Pancreas (tissue), 10 donors: ENCODE results near the gene PLEKHH3. TPM values are rescaled to one million over a fixed set of nuclear protein-coding genes. Genes with fewer than 3 reads are reported as not detected.
A peak's percentile ranks its signal among the peaks of the same experiment; 100 is the strongest.

Source experiments
- ATAC-seq, 4 donors: fragments of 200-7000 bp; cut with Tn5 transposase; one replicate each; pipeline versions ENCODE4 v1.8.0 to v1.9.1; 2020; ENCODE audit warnings: mild to moderate bottlenecking in 4 of 4, moderate library complexity in 4 of 4
- DNase-seq, 6 donors: peaks; one replicate each; pipeline ENCODE4 v3.0.0-alpha.2; 2020
- FAIRE-seq: peaks from 2 replicates; lab custom pipeline; 2012; peaks lifted over from hg19 to GRCh38; lab: Jason Lieb, UNC
- H3K27ac ChIP-seq, 4 donors: fragments of 200-600 bp; sonication (generic); 1 replicate in 3 of 4; 2 replicates in 1 of 4; pipeline versions ENCODE4 v1.5.0 to v1.8.0; 2020
- H3K27me3 ChIP-seq, 4 donors: fragments of 200-600 bp; one replicate each; pipeline ENCODE4 v1.8.0; 2021
- H3K36me3 ChIP-seq, 3 donors: fragments of 200-600 bp; sonication (generic) in 1 of 3; one replicate each; pipeline versions ENCODE4 v1.5.0 to v1.8.0; 2020 to 2021
- H3K4me1 ChIP-seq, 3 donors: fragments of 200-600 bp; one replicate each; pipeline ENCODE4 v1.8.0; 2021
- H3K4me3 ChIP-seq, 4 donors: fragments of 200-600 bp; sonication (generic) in 2 of 4; one replicate each; pipeline versions ENCODE4 v1.5.0 to v1.8.0; 2020 to 2021
- H3K9me3 ChIP-seq, 4 donors: fragments of 200-600 bp; one replicate each; pipeline ENCODE4 v1.8.0; 2021
- WGBS, 2 donors: extraction: QIAGEN DNeasy Blood & Tissue Kit; methylation state at CpG; one replicate each; pipeline ENCODE4 v1.1.7; 2013; 5-methylcytosine and 5-hydroxymethylcytosine counted together
- intact Hi-C, 3 donors: fragments of 100-400 bp; cut with DNase I; formaldehyde crosslinking; loops; one replicate each; pipeline versions ENCODE4 v1.11.1 to v1.14.2; 2022
- polyA plus RNA-seq, 2 donors: library from polyadenylated mRNA; stranded (reverse); fragments of 200-250 nt; gene quantifications; one replicate each; pipeline ENCODE4 v1.2.3, GENCODE V29; 2013
- total RNA-seq, 6 donors: library from RNA; stranded (reverse); fragmentation: NEBNext Ultra II Directional in 4 of 6; extraction: Animal tissue kit (Norgen Biotek cat#: 25700) in 4 of 6; gene quantifications; one replicate each; pipeline versions ENCODE4 v1.2.1 to v1.2.4, GENCODE V29; 2021 to 2023
- TF ChIP-seq, protein P1 (sequence below), 4 donors: fragments of 200-600 bp; sonication (generic) in 3 of 4; IDR thresholded peaks; one replicate each; pipeline versions ENCODE4 v1.5.0 to v1.8.0; 2021; ENCODE audit warnings: antibody characterized with exemption in 4 of 4
- donor health status: healthy with polysubstance abuse.
- donor health status: DM: no; HTN: no; CAD: no; lungs with moderate emphysema.
- donor health status: DM: no; HTN: no; CAD: no.
- donor health status: control.
- donor health status: control.
- donor health status: Bipolar disorder and iron deficiency.
- donor health status: DM: yes; HTN: yes; CAD: no.
- donor health status: DM: no; HTN: no; CAD: no.
- donor health status: DM: no; HTN: no; CAD: no.
- donor health status: DM: yes; HTN: yes; CAD: no.

Gene PLEKHH3
- total and polyA plus RNA-seq, 8 donors: 24.7 to 215 (median 59.0) TPM

DNA sequence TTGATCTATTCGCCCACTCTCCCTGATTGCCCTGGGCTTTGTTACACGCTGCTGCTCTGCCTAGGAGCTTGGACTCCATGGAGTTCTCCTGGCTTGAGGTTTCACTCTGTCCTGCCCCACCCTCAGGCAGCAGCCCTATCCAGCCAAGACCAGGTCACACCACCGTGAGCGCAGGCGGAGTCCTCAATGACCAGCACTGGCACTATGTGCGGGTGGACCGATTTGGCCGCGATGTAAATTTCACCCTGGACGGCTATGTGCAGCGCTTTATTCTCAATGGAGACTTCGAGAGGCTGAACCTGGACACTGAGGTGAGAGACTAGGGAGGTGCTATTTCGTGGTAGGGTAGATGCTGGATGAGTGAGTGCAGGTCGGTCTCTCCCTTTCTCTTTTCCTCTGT is 9.0 kb upstream of the PLEKHH3 start:
- FAIRE-seq: no peak
- no peaks in the 10 kb centered on the region for H3K27me3 ChIP-seq

GRCh38 chr17:42684929-42685556 is 8.2 kb upstream of the PLEKHH3 start:
- peaks cover 0 to 10% (median 8%) of the 10 kb centered on the region in 3 donors for H3K4me1 ChIP-seq
- TF ChIP-seq, protein P1, sequence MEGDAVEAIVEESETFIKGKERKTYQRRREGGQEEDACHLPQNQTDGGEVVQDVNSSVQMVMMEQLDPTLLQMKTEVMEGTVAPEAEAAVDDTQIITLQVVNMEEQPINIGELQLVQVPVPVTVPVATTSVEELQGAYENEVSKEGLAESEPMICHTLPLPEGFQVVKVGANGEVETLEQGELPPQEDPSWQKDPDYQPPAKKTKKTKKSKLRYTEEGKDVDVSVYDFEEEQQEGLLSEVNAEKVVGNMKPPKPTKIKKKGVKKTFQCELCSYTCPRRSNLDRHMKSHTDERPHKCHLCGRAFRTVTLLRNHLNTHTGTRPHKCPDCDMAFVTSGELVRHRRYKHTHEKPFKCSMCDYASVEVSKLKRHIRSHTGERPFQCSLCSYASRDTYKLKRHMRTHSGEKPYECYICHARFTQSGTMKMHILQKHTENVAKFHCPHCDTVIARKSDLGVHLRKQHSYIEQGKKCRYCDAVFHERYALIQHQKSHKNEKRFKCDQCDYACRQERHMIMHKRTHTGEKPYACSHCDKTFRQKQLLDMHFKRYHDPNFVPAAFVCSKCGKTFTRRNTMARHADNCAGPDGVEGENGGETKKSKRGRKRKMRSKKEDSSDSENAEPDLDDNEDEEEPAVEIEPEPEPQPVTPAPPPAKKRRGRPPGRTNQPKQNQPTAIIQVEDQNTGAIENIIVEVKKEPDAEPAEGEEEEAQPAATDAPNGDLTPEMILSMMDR (IDR thresholded peaks at IDR 0.05): no peak
- no peak overlapping the region for H3K27ac ChIP-seq
- DNase-seq (peak in 1 of 6 donors; percentile 66), FAIRE-seq (no peak), ATAC-seq (no peak)
- no peak overlapping the region for H3K4me3 ChIP-seq
- intact Hi-C loops: no loop called here
- no peaks in the 10 kb centered on the region for H3K27me3 ChIP-seq
- H3K9me3 ChIP-seq: no peaks in the 10 kb centered on the region
- 72 to 73% methylated on average over 50 of the region's 50 CpGs for WGBS, 2 donors
- H3K36me3 ChIP-seq: no peaks in the 10 kb centered on the region

More for the DNA sequence above, 9.0 kb upstream of the PLEKHH3 start:
- no peak for DNase-seq
- Histone ChIP-seq H3K4me3 (no peak overlapping the region), H3K4me1 (peaks cover 0 to 7% (median 5%) of the 10 kb centered on the region in 3 donors), H3K36me3 (no peaks in the 10 kb centered on the region), H3K9me3 (no peaks in the 10 kb centered on the region), H3K27ac (no peak overlapping the region)
- no peak for ATAC-seq
- TF ChIP-seq, protein P1 (IDR thresholded peaks at IDR 0.05): no peak
- whole genome bisulfite sequencing, 2 donors: 77 to 85% methylated on average over 14 of the region's 14 CpGs
- intact Hi-C loops: no loop called here

DNA sequence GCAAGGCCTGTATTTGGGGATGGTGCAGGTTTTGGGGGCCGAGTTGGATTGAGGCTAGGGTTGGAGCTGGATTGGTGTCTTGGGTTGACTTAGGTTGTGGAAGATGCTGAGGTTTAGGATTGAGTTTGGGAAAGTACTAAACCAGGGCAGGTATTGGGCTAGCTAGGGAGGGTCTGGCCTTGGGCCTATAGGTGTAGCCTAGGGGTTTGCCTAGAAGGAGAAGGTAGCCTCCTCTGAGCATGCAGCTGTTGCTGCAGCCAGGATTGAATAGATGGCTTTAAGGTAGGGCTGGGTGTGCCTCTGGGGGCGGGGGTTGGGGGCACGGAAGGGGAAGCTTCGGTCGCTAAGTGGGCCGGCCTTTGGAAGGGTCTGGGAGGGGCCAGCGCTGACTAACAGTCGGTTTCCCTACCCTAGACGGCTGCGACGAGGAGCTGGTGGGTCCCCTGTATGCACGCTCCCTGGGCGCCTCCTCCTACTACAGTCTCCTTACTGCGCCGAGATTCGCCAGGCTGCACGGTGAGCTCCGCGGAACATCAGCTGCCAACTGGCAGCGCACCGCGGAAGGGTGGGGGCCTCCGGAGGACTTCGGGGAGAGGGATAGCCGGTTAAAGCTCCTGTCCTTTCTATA is 6.7 kb upstream of the PLEKHH3 start:
- peak overlapping the region in 3 of 4 donors; percentile 15 to 17 (median 16) for H3K27ac ChIP-seq
- FAIRE-seq (no peak), ATAC-seq (peak; percentile 9 to 56 (median 28)), DNase-seq (peak in 5 of 6 donors; percentile 42 to 85 (median 61))
- no peaks in the 10 kb centered on the region for H3K27me3 ChIP-seq
- intact Hi-C loops: no loop called here
- no peaks in the 10 kb centered on the region for H3K9me3 ChIP-seq
- TF ChIP-seq, protein P1 (IDR thresholded peaks at IDR 0.05): no peak
- no peaks in the 10 kb centered on the region for H3K36me3 ChIP-seq
- peaks cover 6 to 22% (median 11%) of the 10 kb centered on the region in 3 donors for H3K4me1 ChIP-seq
- WGBS, 2 donors: 10 to 22% methylated on average over 23 to 25 of the region's 25 CpGs
- H3K4me3 ChIP-seq: peak overlapping the region in 3 of 4 donors; percentile 11 to 37 (median 24)

GRCh38 chr17:42682722-42683403 is 6.1 kb upstream of the PLEKHH3 start:
- Histone ChIP-seq H3K27me3 (no peaks in the 10 kb centered on the region), H3K9me3 (no peaks in the 10 kb centered on the region), H3K36me3 (no peaks in the 10 kb centered on the region), H3K27ac (no peak overlapping the region), H3K4me1 (peaks cover 6 to 25% (median 11%) of the 10 kb centered on the region in 3 donors), H3K4me3 (peak overlapping the region in 3 of 4 donors; percentile 13 to 37 (median 14))
- WGBS, 2 donors: 13% methylated on average over 26 to 34 of the region's 34 CpGs
- ATAC-seq: no peak
- intact Hi-C loops: no loop called here
- TF ChIP-seq, protein P1 (IDR thresholded peaks at IDR 0.05): no peak
- FAIRE-seq: no peak
- DNase-seq: peak in 4 of 6 donors; percentile 32 to 76 (median 38)
